ENCODE results near the gene ITFG2. TPM values are rescaled to one million over a fixed set of nuclear protein-coding genes. Genes with fewer than 3 reads are reported as not detected.

Gene ITFG2
- total RNA-seq, 2 experiments from 2014 or later, result 42.0 to 55.2 TPM

Other genes with a start within 250 kb of the ITFG2 start
- 70.3 and 86.7 TPM in 2 replicates for gene FKBP4, start 17.7 kb upstream of the ITFG2 start, total RNA-seq (2014; rRNA removed; shearing (Covaris generic))
- gene FKBP4, start 17.7 kb upstream of the ITFG2 start, total RNA-seq (2022), result 110 and 131 TPM in 2 replicates
- gene NRIP2, start 22.4 kb downstream of the ITFG2 start, total RNA-seq (2014; rRNA removed; shearing (Covaris generic)), result not detected in 2 replicates
- not detected in 2 replicates for gene NRIP2, start 22.4 kb downstream of the ITFG2 start, total RNA-seq (2022)
- 0.25 TPM in 1 of 2 replicates, not detected in the other for gene TEX52, start 44.4 kb downstream of the ITFG2 start, total RNA-seq (2014; rRNA removed; shearing (Covaris generic))
- 0.29 TPM in 1 of 2 replicates, not detected in the other for gene TEX52, start 44.4 kb downstream of the ITFG2 start, total RNA-seq (2022)
- gene FOXM1, start 64.5 kb downstream of the ITFG2 start, total RNA-seq (2014; rRNA removed; shearing (Covaris generic)), result 91.7 and 109 TPM in 2 replicates
- gene FOXM1, start 64.5 kb downstream of the ITFG2 start, total RNA-seq (2022), result 173 and 194 TPM in 2 replicates
- 35.4 and 48.3 TPM in 2 replicates for gene RHNO1, start 64.6 kb downstream of the ITFG2 start, total RNA-seq (2014; rRNA removed; shearing (Covaris generic))
- 69.8 and 70.6 TPM in 2 replicates for gene RHNO1, start 64.6 kb downstream of the ITFG2 start, total RNA-seq (2022)
- gene TULP3, start 78.2 kb downstream of the ITFG2 start, total RNA-seq (2014; rRNA removed; shearing (Covaris generic)), result 6.9 and 10.7 TPM in 2 replicates
- 9.5 and 11.0 TPM in 2 replicates for gene TULP3, start 78.2 kb downstream of the ITFG2 start, total RNA-seq (2022)
- gene TEAD4, start 146.7 kb downstream of the ITFG2 start, total RNA-seq (2014; rRNA removed; shearing (Covaris generic)), result not detected in 2 replicates
- not detected in 2 replicates for gene TEAD4, start 146.7 kb downstream of the ITFG2 start, total RNA-seq (2022)

Measured in OCI-LY7 (cell line).